ENCODE measurements around the gene GRIA1. TPM values are rescaled to one million over a fixed set of nuclear protein-coding genes. Genes with fewer than 3 reads are reported as not detected.
A peak's percentile ranks its signal among the peaks of the same experiment; 100 is the strongest.

The GRIA1 gene
- total RNA-seq, 2 donors from 2014 or later = 12.4 to 39.0 TPM

- DNase-seq (ENCODE audit: low spot score) (no peak), ATAC-seq (ENCODE audit: insufficient number of reproducible peaks, low FRiP score, low read depth) (no peak)
- Histone ChIP-seq H3K27ac (peak overlapping the region; percentile 46 to 85), H3K4me1 (ENCODE audit: control insufficient read depth in 1 of 2, low read depth in 2 of 2) (peaks cover 37 to 59% of the 10 kb centered on the region in 2 donors), H3K9me3 (no peaks in the 10 kb centered on the region), H3K36me3 (no peaks in the 10 kb centered on the region), H3K4me3 (no peak overlapping the region), H3K27me3 (replicated peaks; ENCODE audit: insufficient read depth) (no peaks in the 10 kb centered on the region)
- TF ChIP-seq CTCF (IDR thresholded peaks at IDR 0.05) = no peak
These were observed 82.1 kb downstream of the GRIA1 start for GRCh38 chr5:153572411-153573145.

- H3K27ac ChIP-seq = peak overlapping the region; percentile 46 to 85
- H3K27me3 ChIP-seq (replicated peaks; ENCODE audit: insufficient read depth) = no peaks in the 10 kb centered on the region
- H3K4me1 ChIP-seq (ENCODE audit: control insufficient read depth in 1 of 2, low read depth in 2 of 2) = peaks cover 37 to 58% of the 10 kb centered on the region in 2 donors
- H3K9me3 ChIP-seq = no peaks in the 10 kb centered on the region
- TF ChIP-seq CTCF (IDR thresholded peaks at IDR 0.05) = no peak
- H3K4me3 ChIP-seq = no peak overlapping the region
- H3K36me3 ChIP-seq = no peaks in the 10 kb centered on the region
- no peak for ATAC-seq (ENCODE audit: insufficient number of reproducible peaks, low FRiP score, low read depth)
- no peak for DNase-seq (ENCODE audit: low spot score)
These were observed 83.0 kb downstream of the GRIA1 start for GRCh38 chr5:153573326-153574033.

- no peak overlapping the region for H3K27ac ChIP-seq
- no peak for ATAC-seq (ENCODE audit: insufficient number of reproducible peaks, low FRiP score, low read depth)
- no peaks in the 10 kb centered on the region for H3K9me3 ChIP-seq
- no peak overlapping the region for H3K4me3 ChIP-seq
- H3K4me1 ChIP-seq (ENCODE audit: control insufficient read depth in 1 of 2, low read depth in 2 of 2) = no peaks in the 10 kb centered on the region
- DNase-seq (ENCODE audit: low spot score) = no peak
- TF ChIP-seq CTCF (IDR thresholded peaks at IDR 0.05) = no peak
- H3K27me3 ChIP-seq (replicated peaks; ENCODE audit: insufficient read depth) = no peaks in the 10 kb centered on the region
- H3K36me3 ChIP-seq = no peaks in the 10 kb centered on the region
These were observed 93.9 kb downstream of the GRIA1 start for GRCh38 chr5:153584126-153584959.

- no peak for ATAC-seq (ENCODE audit: insufficient number of reproducible peaks, low FRiP score, low read depth)
- no peak for TF ChIP-seq CTCF (IDR thresholded peaks at IDR 0.05)
- Histone ChIP-seq H3K27me3 (replicated peaks; ENCODE audit: insufficient read depth) (no peaks in the 10 kb centered on the region), H3K4me1 (ENCODE audit: control insufficient read depth in 1 of 2, low read depth in 2 of 2) (no peaks in the 10 kb centered on the region), H3K4me3 (no peak overlapping the region), H3K36me3 (no peaks in the 10 kb centered on the region), H3K27ac (no peak overlapping the region), H3K9me3 (no peaks in the 10 kb centered on the region)
- no peak for DNase-seq (ENCODE audit: low spot score)
These were observed 94.5 kb downstream of the GRIA1 start for GRCh38 chr5:153584960-153585359.
